H9 (cell line): ENCODE data around the gene BMPER. TPM values are rescaled to one million over a fixed set of nuclear protein-coding genes. Genes with fewer than 3 reads are reported as not detected.

ENCODE experiments used
- DNase-seq: peaks from one replicate; pipeline ENCODE4 v3.0.0-alpha.2; 2017
- H2AFZ ChIP-seq: one replicate; pipeline ENCODE4 v1.6.1; 2013; ENCODE audit warnings: mild to moderate bottlenecking, low read length, control low read depth, moderate library complexity
- H2AK5ac ChIP-seq: 2 replicates; pipeline ENCODE4 v1.6.1; 2013; ENCODE audit warnings: low read length, control low read depth, mixed read lengths; ENCODE audit not compliant: insufficient read length
- H2BK120ac ChIP-seq: one replicate; pipeline ENCODE4 v1.6.1; 2013; ENCODE audit warnings: low read depth, mild to moderate bottlenecking, low read length, control low read depth, inconsistent platforms; ENCODE audit not compliant: poor library complexity, severe bottlenecking
- H2BK12ac ChIP-seq: 2 replicates; pipeline ENCODE4 v1.6.1; 2013; ENCODE audit warnings: low read length, control low read depth, mixed read lengths, low read depth; ENCODE audit not compliant: insufficient read length
- H2BK15ac ChIP-seq: 2 replicates; pipeline ENCODE4 v1.6.1; 2013; ENCODE audit warnings: low read depth, low read length, control low read depth
- H2BK20ac ChIP-seq: one replicate; pipeline ENCODE4 v1.6.1; 2013; ENCODE audit warnings: low read depth, mild to moderate bottlenecking, low read length, control low read depth, inconsistent platforms; ENCODE audit not compliant: poor library complexity, severe bottlenecking
- H2BK5ac ChIP-seq: 2 replicates; pipeline ENCODE4 v1.6.1; 2013; ENCODE audit warnings: low read length, control low read depth, mixed read lengths; ENCODE audit not compliant: insufficient read length
- H3K14ac ChIP-seq: 2 replicates; pipeline ENCODE4 v1.6.1; 2013; ENCODE audit warnings: low read length, control low read depth; ENCODE audit not compliant: insufficient read depth
- H3K18ac ChIP-seq: 2 replicates; pipeline ENCODE4 v1.6.1; 2013; ENCODE audit warnings: low read depth, mild to moderate bottlenecking, mixed read lengths, low read length, control low read depth; ENCODE audit not compliant: insufficient read length
- H3K23ac ChIP-seq: 2 replicates; pipeline ENCODE4 v1.6.1; 2013; ENCODE audit warnings: low read length, control low read depth, mixed read lengths, low read depth; ENCODE audit not compliant: insufficient read length
- H3K23me2 ChIP-seq: 2 replicates; pipeline ENCODE4 v1.6.1; 2013; ENCODE audit warnings: low read depth, mild to moderate bottlenecking, mixed read lengths, low read length, control low read depth; ENCODE audit not compliant: insufficient read length, poor library complexity, severe bottlenecking
- H3K27ac ChIP-seq: 2 replicates; pipeline ENCODE4 v1.5.1; 2013; ENCODE audit warnings: low read length, control low read depth, mixed read lengths, low read depth; ENCODE audit not compliant: insufficient read length
- H3K27me3 ChIP-seq: 2 replicates; pipeline ENCODE4 v1.6.1; 2013; ENCODE audit warnings: low read length, control low read depth, inconsistent platforms; ENCODE audit not compliant: insufficient read depth
- H3K4ac ChIP-seq: 2 replicates; pipeline ENCODE4 v1.6.1; 2013; ENCODE audit warnings: low read depth, mild to moderate bottlenecking, control low read depth, inconsistent platforms, low read length, moderate library complexity
- H3K4me1 ChIP-seq: 2 replicates; pipeline ENCODE4 v1.6.1; 2013; ENCODE audit warnings: low read length, control low read depth, inconsistent platforms; ENCODE audit not compliant: insufficient read depth
- H3K4me2 ChIP-seq: 2 replicates; pipeline ENCODE4 v1.6.1; 2013; ENCODE audit warnings: low read length, control low read depth, mixed read lengths; ENCODE audit not compliant: insufficient read length, insufficient read depth
- H3K56ac ChIP-seq: 2 replicates; pipeline ENCODE4 v1.6.1; 2013; ENCODE audit warnings: low read depth, mild to moderate bottlenecking, mixed read lengths, low read length, control low read depth; ENCODE audit not compliant: insufficient read length
- H3K79me1 ChIP-seq: 2 replicates; pipeline ENCODE4 v1.6.1; 2013; ENCODE audit warnings: low read depth, mild to moderate bottlenecking, moderate library complexity, low read length, control low read depth, inconsistent platforms; ENCODE audit not compliant: insufficient read depth, poor library complexity, severe bottlenecking
- H3K79me2 ChIP-seq: 2 replicates; pipeline ENCODE4 v1.6.1; 2013; ENCODE audit warnings: low read length, control low read depth, inconsistent platforms; ENCODE audit not compliant: insufficient read depth
- H3K9ac ChIP-seq: 2 replicates; pipeline ENCODE4 v1.6.1; 2013; ENCODE audit warnings: low read length, control low read depth, mixed read lengths; ENCODE audit not compliant: insufficient read length; ENCODE audit errors: extremely low read depth
- H3K9me3 ChIP-seq: one replicate; pipeline ENCODE4 v1.6.1; 2013; ENCODE audit warnings: low read depth, low read length, inconsistent platforms; ENCODE audit not compliant: control insufficient read depth
- H3T11ph ChIP-seq: one replicate; pipeline ENCODE4 v1.6.1; 2013; ENCODE audit warnings: mild to moderate bottlenecking, low read length, control low read depth, inconsistent platforms
- H4K20me1 ChIP-seq: one replicate; pipeline ENCODE4 v1.6.1; 2013; ENCODE audit not compliant: control insufficient read depth, insufficient read length, insufficient read depth
- H4K5ac ChIP-seq: 2 replicates; pipeline ENCODE4 v1.6.1; 2013; ENCODE audit warnings: low read depth, mild to moderate bottlenecking, mixed read lengths, low read length, control low read depth; ENCODE audit not compliant: insufficient read length
- H4K8ac ChIP-seq: replicated peaks from 2 replicates; pipeline ENCODE4 v1.6.1; 2013; ENCODE audit warnings: low read length, control low read depth, mixed read lengths, low read depth; ENCODE audit not compliant: insufficient read length
- H4K91ac ChIP-seq: 2 replicates; pipeline ENCODE4 v1.6.1; 2013; ENCODE audit warnings: low read depth, mild to moderate bottlenecking, moderate library complexity, mixed read lengths, low read length, control low read depth; ENCODE audit not compliant: insufficient read length
- H3K27ac Mint-ChIP-seq, 3 experiments: 2 replicates in 2 of 3; 3 replicates in 1 of 3; pipeline ENCODE4 v1.8.0; 2020 to 2021; ENCODE audit warnings: mixed read lengths in 3 of 3, mild to moderate bottlenecking in 1 of 3, moderate library complexity in 1 of 3
- H3K27me3 Mint-ChIP-seq: 2 replicates; pipeline ENCODE4 v1.8.0; 2021; ENCODE audit warnings: low read depth, mild to moderate bottlenecking, moderate library complexity, mixed read lengths
- H3K36me3 Mint-ChIP-seq, 3 experiments: 2 replicates in 2 of 3; 3 replicates in 1 of 3; pipeline ENCODE4 v1.8.0; 2020 to 2021; ENCODE audit warnings: low read depth in 3 of 3, mixed read lengths in 3 of 3; ENCODE audit not compliant: insufficient read depth in 1 of 3
- H3K4me1 Mint-ChIP-seq, 2 experiments: 2 replicates each; pipeline ENCODE4 v1.8.0; 2020; ENCODE audit warnings: mixed read lengths in 2 of 2
- H3K4me3 Mint-ChIP-seq, 2 experiments: 2 replicates in 1 of 2; 3 replicates in 1 of 2; pipeline ENCODE4 v1.8.0; 2020 to 2021; ENCODE audit warnings: mild to moderate bottlenecking in 2 of 2, mixed read lengths in 2 of 2, moderate library complexity in 1 of 2
- H3K9me3 Mint-ChIP-seq, 2 experiments: 2 replicates in 1 of 2; 3 replicates in 1 of 2; pipeline ENCODE4 v1.8.0; 2020; ENCODE audit warnings: mild to moderate bottlenecking in 2 of 2, mixed read lengths in 2 of 2, moderate library complexity in 1 of 2
- WGBS: extraction: QIAGEN DNeasy Blood & Tissue Kit; methylation state at CpG from one replicate; pipeline ENCODE4 v1.1.7; 2013; ENCODE audit warnings: missing lambda C conversion rate, low lambda C conversion rate, mixed read lengths; ENCODE audit not compliant: insufficient read length; ENCODE audit errors: extremely low coverage; 5-methylcytosine and 5-hydroxymethylcytosine counted together
- total RNA-seq: library from RNA; stranded (reverse); gene quantifications from 2 replicates; pipeline ENCODE4 v1.2.1, GENCODE V29; 2021
- TF ChIP-seq, protein P1 (sequence below): fragments of 200-600 bp; sonication (generic); conservative IDR thresholded peaks from 3 replicates; pipeline ENCODE4 v1.8.0; 2021; ENCODE audit warnings: antibody characterized with exemption, mild to moderate bottlenecking

Gene BMPER
- total RNA-seq, 1 experiment from 2014 or later = 0.20 TPM

DNA sequence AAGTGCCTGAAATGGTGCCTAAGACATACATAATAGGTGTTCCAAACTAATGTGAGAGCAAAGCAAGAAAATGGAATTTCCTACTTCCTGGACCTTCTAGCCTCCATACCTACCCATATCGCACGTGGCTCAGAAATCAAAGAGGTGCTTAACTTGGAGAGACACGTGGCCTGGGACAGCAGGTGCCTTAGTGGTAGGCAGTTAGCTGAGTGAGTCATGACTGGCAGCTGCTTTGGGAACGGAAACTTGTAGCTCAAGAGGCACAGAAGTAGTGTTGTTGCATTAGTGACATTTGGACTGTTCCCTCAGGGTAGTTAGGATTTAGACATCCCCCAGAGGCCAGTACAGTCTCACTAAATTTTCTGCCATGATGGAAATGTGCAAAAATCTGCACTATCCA, 12.0 kb upstream of the BMPER start:
- Histone ChIP-seq H2BK12ac (no peak overlapping the region), H3K79me2 (no peaks in the 10 kb centered on the region), H3K4me1 (no peaks in the 10 kb centered on the region), H4K5ac (no peak overlapping the region), H4K20me1 (no peaks in the 10 kb centered on the region), H3K56ac (no peak overlapping the region), H4K91ac (no peak overlapping the region), H3K4me2 (no peak overlapping the region), H3K79me1 (no peaks in the 10 kb centered on the region), H2BK120ac (no peak overlapping the region), H2AFZ (no peak overlapping the region), H3K27ac (no peak overlapping the region), H3K14ac (no peak overlapping the region), H3K18ac (no peak overlapping the region), H2BK5ac (no peak overlapping the region), H3K23me2 (no peaks in the 10 kb centered on the region), H3K9me3 (no peaks in the 10 kb centered on the region), H3K9ac (no peak overlapping the region), H3K4ac (no peak overlapping the region), H2BK20ac (no peak overlapping the region), H2BK15ac (no peak overlapping the region), H3K23ac (no peak overlapping the region), H3T11ph (no peak overlapping the region), H3K27me3 (no peaks in the 10 kb centered on the region), H2AK5ac (no peak overlapping the region), H4K8ac (no peak overlapping the region)
- DNase-seq = no peak
- Mint-ChIP-seq H3K9me3 (no peaks in the 10 kb centered on the region), H3K4me3 (no peak overlapping the region), H3K4me1 (peaks cover 26 to 27% of the 10 kb centered on the region in 2 experiments), H3K27me3 (peaks cover 8% of the 10 kb centered on the region), H3K27ac (no peak overlapping the region), H3K36me3 (no peaks in the 10 kb centered on the region)
- no CpG with 5 or more reads among the region's 4 CpGs for WGBS
- TF ChIP-seq, protein P1, sequence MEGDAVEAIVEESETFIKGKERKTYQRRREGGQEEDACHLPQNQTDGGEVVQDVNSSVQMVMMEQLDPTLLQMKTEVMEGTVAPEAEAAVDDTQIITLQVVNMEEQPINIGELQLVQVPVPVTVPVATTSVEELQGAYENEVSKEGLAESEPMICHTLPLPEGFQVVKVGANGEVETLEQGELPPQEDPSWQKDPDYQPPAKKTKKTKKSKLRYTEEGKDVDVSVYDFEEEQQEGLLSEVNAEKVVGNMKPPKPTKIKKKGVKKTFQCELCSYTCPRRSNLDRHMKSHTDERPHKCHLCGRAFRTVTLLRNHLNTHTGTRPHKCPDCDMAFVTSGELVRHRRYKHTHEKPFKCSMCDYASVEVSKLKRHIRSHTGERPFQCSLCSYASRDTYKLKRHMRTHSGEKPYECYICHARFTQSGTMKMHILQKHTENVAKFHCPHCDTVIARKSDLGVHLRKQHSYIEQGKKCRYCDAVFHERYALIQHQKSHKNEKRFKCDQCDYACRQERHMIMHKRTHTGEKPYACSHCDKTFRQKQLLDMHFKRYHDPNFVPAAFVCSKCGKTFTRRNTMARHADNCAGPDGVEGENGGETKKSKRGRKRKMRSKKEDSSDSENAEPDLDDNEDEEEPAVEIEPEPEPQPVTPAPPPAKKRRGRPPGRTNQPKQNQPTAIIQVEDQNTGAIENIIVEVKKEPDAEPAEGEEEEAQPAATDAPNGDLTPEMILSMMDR = no peak
